ENCODE measurements around the gene PSD4.

GRCh38 chr2:113166187-113166645 is 7.6 kb upstream of the PSD4 start:
- TF ChIP-seq ZNF384 (IDR thresholded peaks at IDR 0.05): no peak
- no peak for TF ChIP-seq PKNOX1 (IDR thresholded peaks at IDR 0.05)
- no peak for TF ChIP-seq BHLHE40 (IDR thresholded peaks at IDR 0.05; ENCODE audit: borderline replicate concordance)
- no peak for TF ChIP-seq TARDBP (IDR thresholded peaks at IDR 0.05)
- no peak for TF ChIP-seq SP1 (IDR thresholded peaks at IDR 0.05)
- no peak for TF ChIP-seq ELF4 (IDR thresholded peaks at IDR 0.05)
